HUDEP-2 (cell line): ENCODE data around the gene SCARF2.
"Not testable (repeated sequence)": the region's sequence is repeated elsewhere in the genome, so short reads cannot be mapped to it uniquely, and the experiment has no call there.

Source experiments
- DNase-seq, 76 experiments: peaks; one replicate each; lab custom pipeline; 2025; ENCODE audit not compliant: unreplicated experiment in 76 of 76; lab: John Stamatoyannopoulos, UW

The SCARF2 gene

GRCh38 chr22:20464096-20464614, 26.5 kb upstream of the SCARF2 start:
- DNase-seq: no peak

GRCh38 chr22:20463324-20464095, 25.9 kb upstream of the SCARF2 start:
- no peak for DNase-seq

- DNase-seq: no peak
Observed at GRCh38 chr22:20459862-20460261, 22.2 kb upstream of the SCARF2 start.

DNA sequence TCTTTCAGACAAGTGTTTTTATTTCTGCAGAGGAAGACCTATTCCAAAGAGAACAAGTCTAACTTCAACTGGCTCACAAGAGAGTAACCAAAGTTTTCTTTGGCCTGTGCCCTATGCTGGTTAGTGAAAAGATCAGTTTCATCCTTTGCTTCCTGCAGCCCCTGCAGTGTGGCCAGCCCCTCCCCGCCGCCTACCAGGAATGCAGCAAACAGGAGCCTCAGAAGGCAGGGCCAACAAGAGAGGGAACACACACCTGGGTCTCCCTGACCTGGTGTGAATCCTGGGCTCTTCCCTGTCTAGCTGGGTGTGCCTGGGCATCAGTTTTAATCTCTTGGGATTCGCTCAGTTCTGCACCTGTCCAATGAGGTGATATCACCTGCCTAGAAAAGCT, 21.5 kb upstream of the SCARF2 start:
- no peak for DNase-seq

DNA sequence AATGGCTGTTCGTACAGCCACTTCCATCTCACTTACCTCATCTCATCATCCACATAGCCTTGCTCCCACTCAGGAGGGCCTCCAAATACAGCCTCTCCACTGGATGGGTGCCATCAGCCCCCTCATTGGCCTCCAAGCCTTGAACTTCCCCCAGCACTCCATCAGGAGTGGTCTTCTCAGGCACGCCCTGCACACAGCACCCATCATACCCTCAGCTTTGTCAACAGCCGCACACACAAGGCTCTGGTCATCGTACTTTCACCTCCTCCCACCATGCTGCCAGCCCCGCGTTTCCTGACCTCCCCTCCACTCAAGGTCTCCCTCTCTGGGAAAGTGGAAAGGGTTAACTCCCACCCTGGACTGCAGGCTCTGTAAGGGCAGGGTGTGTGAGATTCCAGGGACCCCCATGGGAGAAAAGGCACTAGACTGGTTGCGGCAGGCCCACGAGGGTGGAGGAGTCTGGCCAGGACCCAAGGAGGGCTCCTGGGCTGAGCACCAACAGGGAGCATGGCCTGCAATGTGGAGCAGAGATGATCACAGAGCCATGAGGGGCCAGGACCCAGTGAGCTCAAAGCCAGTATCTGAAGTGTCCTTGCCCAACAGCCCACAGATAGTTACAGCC, 21.0 kb upstream of the SCARF2 start:
- DNase-seq: no peak

GRCh38 chr22:20457506-20458240, 20.0 kb upstream of the SCARF2 start:
- DNase-seq: no peak

- no peak for DNase-seq
Observed at GRCh38 chr22:20456722-20457076, 19.1 kb upstream of the SCARF2 start.

GRCh38 chr22:20456064-20456721, 18.6 kb upstream of the SCARF2 start:
- DNase-seq: peak in 65 of 76 experiments; percentile 3 to 71 (median 45)

GRCh38 chr22:20455709-20456063, 18.1 kb upstream of the SCARF2 start:
- DNase-seq: no peak

DNA sequence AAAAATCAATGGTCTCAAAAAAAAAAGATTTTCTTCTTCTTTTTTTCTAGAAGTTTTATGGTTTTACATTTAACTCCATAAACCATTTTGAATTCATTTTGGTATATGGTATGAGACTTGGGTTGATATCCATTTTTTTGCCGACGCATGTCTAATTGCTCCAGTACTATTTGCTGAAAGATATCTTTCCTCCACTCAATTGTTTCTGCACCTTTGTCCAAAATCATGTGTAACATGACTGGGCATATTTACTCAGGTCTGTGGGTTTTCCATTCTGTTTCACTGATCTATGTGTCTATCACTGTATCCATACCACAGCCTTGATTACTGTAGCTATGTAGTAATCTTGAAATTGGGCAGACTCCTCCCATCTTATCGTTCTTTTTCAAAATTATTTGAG, 15.6 kb upstream of the SCARF2 start:
- no peak for DNase-seq

DNA sequence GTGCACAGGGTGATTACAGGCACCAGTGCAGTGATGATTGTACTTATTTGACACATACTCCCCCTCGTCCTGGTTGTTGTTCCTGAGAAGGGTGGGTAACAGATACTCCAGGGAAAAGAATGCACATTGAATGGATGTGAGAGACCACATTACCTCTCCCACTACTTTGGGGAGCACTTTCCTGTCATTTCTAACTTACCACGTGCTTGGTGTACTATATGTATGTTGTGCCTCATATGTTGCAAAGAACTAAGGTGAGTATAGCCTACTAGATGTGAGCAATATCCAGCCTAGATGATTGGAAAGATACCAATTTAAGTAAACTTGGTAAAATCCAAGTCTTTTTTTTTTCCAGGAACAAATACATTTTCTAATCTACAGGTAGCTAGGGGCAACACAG, 14.3 kb upstream of the SCARF2 start:
- no peak for DNase-seq

DNA sequence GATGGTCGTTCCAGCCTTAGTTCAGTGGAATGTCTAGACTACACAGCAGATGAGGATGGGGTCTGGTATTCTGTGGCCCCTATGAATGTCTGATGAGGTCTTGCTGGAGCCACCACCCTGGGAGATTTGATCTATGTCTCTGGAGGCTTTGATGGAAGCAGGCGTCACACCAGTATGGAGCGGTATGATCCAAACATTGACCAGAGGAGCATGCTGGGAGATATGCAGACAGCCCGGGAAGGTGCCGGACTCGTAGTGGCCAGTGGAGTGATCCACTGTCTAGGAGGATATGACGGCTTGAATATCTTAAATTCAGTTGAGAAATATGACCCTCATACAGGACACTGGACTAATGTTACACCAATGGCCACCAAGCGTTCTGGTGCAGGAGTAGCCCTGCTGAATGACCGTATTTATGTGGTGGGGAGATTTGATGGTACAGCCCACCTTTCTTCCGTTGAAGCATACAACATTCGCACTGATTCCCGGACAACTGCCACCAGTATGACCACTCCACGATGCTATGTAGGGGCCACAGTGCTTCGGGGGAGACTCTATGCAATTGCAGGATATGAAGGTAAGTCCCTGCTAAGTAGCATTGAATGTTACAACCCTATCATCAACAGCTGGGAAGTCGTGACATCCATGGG, 13.6 kb upstream of the SCARF2 start:
- not testable (repeated sequence) for DNase-seq

- DNase-seq: no peak
Observed at GRCh38 chr22:20450551-20450906, 12.9 kb upstream of the SCARF2 start.

DNA sequence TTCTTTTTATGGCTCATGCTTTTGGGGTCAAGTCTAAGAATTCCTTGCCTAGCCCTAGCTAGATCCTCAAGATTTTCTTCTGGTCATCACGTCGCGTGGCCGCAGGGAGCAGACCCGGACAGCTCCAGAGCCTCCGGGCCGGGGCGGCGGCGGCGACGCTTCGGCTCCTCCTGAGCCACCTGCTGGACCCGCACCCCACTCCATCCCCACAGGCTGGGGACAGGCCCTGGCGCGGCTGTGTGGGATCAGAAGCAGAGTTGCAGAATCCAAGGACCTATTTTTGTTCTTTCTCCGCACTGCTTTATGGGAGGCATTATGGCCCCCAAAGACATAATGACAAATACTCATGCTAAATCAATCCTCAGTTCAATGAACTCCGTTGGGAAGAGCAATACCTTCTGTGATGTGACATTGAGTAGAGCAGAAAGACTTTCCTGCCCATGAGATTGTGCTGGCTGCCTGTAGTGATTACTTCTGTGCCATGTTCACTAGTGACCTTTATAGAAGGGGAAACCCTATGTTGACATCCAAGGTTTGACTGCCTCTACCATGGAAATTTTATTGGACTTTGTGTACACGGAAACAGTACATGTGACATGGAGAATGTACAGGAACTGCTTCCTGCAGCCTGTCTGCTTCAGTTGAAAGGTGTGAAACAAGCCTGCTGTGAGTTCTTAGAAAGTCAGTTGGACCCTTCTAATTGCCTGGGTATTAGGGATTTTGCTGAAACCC, 12.4 kb upstream of the SCARF2 start:
- DNase-seq: no peak

GRCh38 chr22:20448630-20449029, 11.0 kb upstream of the SCARF2 start:
- no peak for DNase-seq

- DNase-seq: no peak
Observed at GRCh38 chr22:20446383-20446970, 8.9 kb upstream of the SCARF2 start.

GRCh38 chr22:20444325-20444724, 6.7 kb upstream of the SCARF2 start:
- DNase-seq: no peak

GRCh38 chr22:20442485-20443284, 5.1 kb upstream of the SCARF2 start:
- no peak for DNase-seq
